Breast epithelium (tissue), 3 donors: ENCODE measurements around the gene CBX8.

Source experiments
- POLR2A ChIP-seq: fragments of 450-650 bp; IDR thresholded peaks from one replicate; pipeline ENCODE4 v1.6.1; 2016; ENCODE audit warnings: antibody characterized with exemption, mild to moderate bottlenecking, moderate library complexity
- TF ChIP-seq, protein P1 (sequence below), 3 donors: fragments of 450-650 bp; IDR thresholded peaks; one replicate each; pipeline ENCODE4 v1.5.1; 2016 to 2017; ENCODE audit warnings: antibody characterized with exemption in 3 of 3, mild to moderate bottlenecking in 3 of 3, moderate library complexity in 3 of 3

DNA sequence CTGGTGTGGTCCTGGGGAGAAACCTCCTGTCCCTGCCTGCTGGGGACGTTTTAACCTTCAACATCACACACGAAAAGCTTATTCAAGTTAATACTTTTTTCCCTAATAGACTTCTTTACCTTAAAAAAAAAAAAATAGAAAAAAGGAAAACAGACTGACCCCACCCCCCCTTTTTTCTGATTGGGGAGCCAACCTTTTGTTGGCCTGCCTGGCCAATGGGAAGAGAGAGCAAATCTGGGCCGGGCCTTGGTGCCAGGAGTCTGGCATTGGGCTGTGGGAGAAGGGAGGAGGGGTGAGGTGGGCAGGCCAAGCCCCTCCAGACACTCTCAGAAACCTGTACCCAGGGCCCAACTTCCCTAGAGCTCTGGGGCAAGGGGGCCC is 3.0 kb downstream of the CBX8 start:
- no peak for TF ChIP-seq POLR2A
- TF ChIP-seq, protein P1, sequence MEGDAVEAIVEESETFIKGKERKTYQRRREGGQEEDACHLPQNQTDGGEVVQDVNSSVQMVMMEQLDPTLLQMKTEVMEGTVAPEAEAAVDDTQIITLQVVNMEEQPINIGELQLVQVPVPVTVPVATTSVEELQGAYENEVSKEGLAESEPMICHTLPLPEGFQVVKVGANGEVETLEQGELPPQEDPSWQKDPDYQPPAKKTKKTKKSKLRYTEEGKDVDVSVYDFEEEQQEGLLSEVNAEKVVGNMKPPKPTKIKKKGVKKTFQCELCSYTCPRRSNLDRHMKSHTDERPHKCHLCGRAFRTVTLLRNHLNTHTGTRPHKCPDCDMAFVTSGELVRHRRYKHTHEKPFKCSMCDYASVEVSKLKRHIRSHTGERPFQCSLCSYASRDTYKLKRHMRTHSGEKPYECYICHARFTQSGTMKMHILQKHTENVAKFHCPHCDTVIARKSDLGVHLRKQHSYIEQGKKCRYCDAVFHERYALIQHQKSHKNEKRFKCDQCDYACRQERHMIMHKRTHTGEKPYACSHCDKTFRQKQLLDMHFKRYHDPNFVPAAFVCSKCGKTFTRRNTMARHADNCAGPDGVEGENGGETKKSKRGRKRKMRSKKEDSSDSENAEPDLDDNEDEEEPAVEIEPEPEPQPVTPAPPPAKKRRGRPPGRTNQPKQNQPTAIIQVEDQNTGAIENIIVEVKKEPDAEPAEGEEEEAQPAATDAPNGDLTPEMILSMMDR (IDR thresholded peaks at IDR 0.05), result no peak
